NK-92 (cell line): Measurements from ENCODE around the gene CALR.
"Not testable (repeated sequence)": the region's sequence is repeated elsewhere in the genome, so short reads cannot be mapped to it uniquely, and the experiment has no call there.

Experiments
- DNase-seq: peaks from one replicate; lab custom pipeline; 2025; ENCODE audit not compliant: unreplicated experiment; lab: John Stamatoyannopoulos, UW

The CALR gene

GRCh38 chr19:12976109-12976508, 37.7 kb downstream of the CALR start:
- not testable (repeated sequence) for DNase-seq

- DNase-seq = no peak
Measured at GRCh38 chr19:12979974-12980373, 41.6 kb downstream of the CALR start.

GRCh38 chr19:12982648-12983047, 44.2 kb downstream of the CALR start:
- DNase-seq = no peak

GRCh38 chr19:12983091-12983490, 44.7 kb downstream of the CALR start:
- DNase-seq = no peak

- DNase-seq = no peak
Measured at GRCh38 chr19:12983542-12984142, 45.2 kb downstream of the CALR start.

- DNase-seq = no peak
Measured at GRCh38 chr19:12984143-12984627, 45.8 kb downstream of the CALR start.

GRCh38 chr19:12984683-12985048, 46.3 kb downstream of the CALR start:
- no peak for DNase-seq

GRCh38 chr19:12985049-12985776, 46.8 kb downstream of the CALR start:
- no peak for DNase-seq

- DNase-seq = no peak
Measured at GRCh38 chr19:12986726-12987125, 48.3 kb downstream of the CALR start.

- no peak for DNase-seq
Measured at GRCh38 chr19:12987190-12987589, 48.8 kb downstream of the CALR start.

- DNase-seq = no peak
Measured at GRCh38 chr19:12987781-12988180, 49.4 kb downstream of the CALR start.

GRCh38 chr19:12990431-12990830, 52.0 kb downstream of the CALR start:
- DNase-seq = no peak

GRCh38 chr19:12990853-12991252, 52.4 kb downstream of the CALR start:
- no peak for DNase-seq

- no peak for DNase-seq
Measured at GRCh38 chr19:12991296-12991695, 52.9 kb downstream of the CALR start.

- DNase-seq = no peak
Measured at GRCh38 chr19:12992729-12993128, 54.3 kb downstream of the CALR start.

GRCh38 chr19:12993562-12993961, 55.2 kb downstream of the CALR start:
- no peak for DNase-seq
